Fibroblast of skin of left biceps (primary cell): Measurements from ENCODE around the gene LPCAT2.

ENCODE experiments used
- DNase-seq, 2 experiments: peaks; one replicate each; pipeline ENCODE4 v3.0.0-alpha.2; 2013; ENCODE audit warnings: low read depth in 2 of 2

The LPCAT2 gene

GRCh38 chr16:55508941-55509931 is at the start of gene LPCAT2:
Gene LPCAT2, plus strand, starts transcription at chr16:55509072. Its CDS starts 110 bp downstream, at chr16:55509182.
- DNase-seq = peak; percentile 66 to 67

GRCh38 chr16:55462241-55462640 is 46.6 kb upstream of the LPCAT2 start:
- no peak for DNase-seq

GRCh38 chr16:55464375-55464774 is 44.5 kb upstream of the LPCAT2 start:
- no peak for DNase-seq

GRCh38 chr16:55465077-55465896 is 43.6 kb upstream of the LPCAT2 start:
- peak; percentile 41 to 48 for DNase-seq

- no peak for DNase-seq
Measured at GRCh38 chr16:55466209-55466608, 42.7 kb upstream of the LPCAT2 start.

- no peak for DNase-seq
Measured at GRCh38 chr16:55467898-55468297, 41.0 kb upstream of the LPCAT2 start.

GRCh38 chr16:55468352-55468990 is 40.4 kb upstream of the LPCAT2 start:
- no peak for DNase-seq

GRCh38 chr16:55469821-55470532 is 38.9 kb upstream of the LPCAT2 start:
- DNase-seq = no peak

GRCh38 chr16:55470533-55471371 is 38.1 kb upstream of the LPCAT2 start:
- no peak for DNase-seq

- DNase-seq = peak; percentile 57
Measured at GRCh38 chr16:55471448-55472097, 37.3 kb upstream of the LPCAT2 start.

- no peak for DNase-seq
Measured at GRCh38 chr16:55473587-55473986, 35.3 kb upstream of the LPCAT2 start.

- no peak for DNase-seq
Measured at GRCh38 chr16:55474821-55475220, 34.1 kb upstream of the LPCAT2 start.

GRCh38 chr16:55475919-55476318 is 33.0 kb upstream of the LPCAT2 start:
- DNase-seq = no peak

GRCh38 chr16:55476625-55477533 is 32.0 kb upstream of the LPCAT2 start:
- DNase-seq = no peak

- DNase-seq = no peak
Measured at GRCh38 chr16:55477736-55478135, 31.1 kb upstream of the LPCAT2 start.

GRCh38 chr16:55478827-55479429 is 29.9 kb upstream of the LPCAT2 start, which contains the start of gene MMP2:
Gene MMP2, plus strand, starts transcription at chr16:55479198. Its CDS starts 282 bp downstream, at chr16:55479480.
- DNase-seq = peak; percentile 56 to 59

- DNase-seq = no peak
Measured at GRCh38 chr16:55479430-55480140, 29.3 kb upstream of the LPCAT2 start.

GRCh38 chr16:55480228-55480655 is 28.6 kb upstream of the LPCAT2 start:
- peak; percentile 68 to 73 for DNase-seq
